Measurements from ENCODE around the gene LRCH3.

GRCh38 chr3:197793247-197793646, 2.2 kb downstream of the LRCH3 start:
- TF ChIP-seq CTCF (IDR thresholded peaks at IDR 0.05; ENCODE audit: insufficient read depth, low read depth, low read length), result no peak
- no peak for TF ChIP-seq EZH2 (IDR thresholded peaks at IDR 0.05; ENCODE audit: insufficient read depth, low read length)
